Measurements from ENCODE around the gene ATP6V0E2.

ATP6V0E2 gene

GRCh38 chr7:149873074-149873969 is at the start of gene ATP6V0E2:
Gene ATP6V0E2 (plus strand): TSS chr7:149873969. CDS start chr7:149874066, 97 bp downstream.
- no peak for TF ChIP-seq CTCF (IDR thresholded peaks at IDR 0.05; ENCODE audit: low read depth, low read length, missing control alignments)
- peak within 1 kb of the TSS; percentile 86 for H3K4me3 ChIP-seq (ENCODE audit: low read depth, low read length)
- peak; percentile 75 for DNase-seq (ENCODE audit: low read depth)

GRCh38 chr7:149824301-149824741 is 49.4 kb upstream of the ATP6V0E2 start:
- DNase-seq (ENCODE audit: low read depth): no peak
- TF ChIP-seq CTCF (IDR thresholded peaks at IDR 0.05; ENCODE audit: low read depth, low read length, missing control alignments): no peak
- no peak overlapping the region for H3K4me3 ChIP-seq (ENCODE audit: low read depth, low read length)

- no peak overlapping the region for H3K4me3 ChIP-seq (ENCODE audit: low read depth, low read length)
- no peak for TF ChIP-seq CTCF (IDR thresholded peaks at IDR 0.05; ENCODE audit: low read depth, low read length, missing control alignments)
- no peak for DNase-seq (ENCODE audit: low read depth)
These were observed 48.8 kb upstream of the ATP6V0E2 start for GRCh38 chr7:149824748-149825566.

- no peak overlapping the region for H3K4me3 ChIP-seq (ENCODE audit: low read depth, low read length)
- DNase-seq (ENCODE audit: low read depth): no peak
- no peak for TF ChIP-seq CTCF (IDR thresholded peaks at IDR 0.05; ENCODE audit: low read depth, low read length, missing control alignments)
These were observed 48.0 kb upstream of the ATP6V0E2 start for GRCh38 chr7:149825567-149826343.

GRCh38 chr7:149826344-149827088 is 47.3 kb upstream of the ATP6V0E2 start:
- DNase-seq (ENCODE audit: low read depth): no peak
- no peak for TF ChIP-seq CTCF (IDR thresholded peaks at IDR 0.05; ENCODE audit: low read depth, low read length, missing control alignments)
- no peak overlapping the region for H3K4me3 ChIP-seq (ENCODE audit: low read depth, low read length)
